KBM-7 (cell line): ENCODE data around the gene PRDM11.
A peak's percentile ranks its signal among the peaks of the same experiment; 100 is the strongest.

Experiments used
- DNase-seq: peaks from one replicate; pipeline ENCODE4 v3.0.0-alpha.2; 2015
- in situ Hi-C: fragments of 300-500 bp; cut with MboI; formaldehyde crosslinking; loops from 2 replicates; pipeline ENCODE4 v1.14.3; 2020; ENCODE audit warnings: low sequenced_read_pairs, low pct_unique_long_range_greater_than_20kb, mixed read lengths

PRDM11 gene

DNA sequence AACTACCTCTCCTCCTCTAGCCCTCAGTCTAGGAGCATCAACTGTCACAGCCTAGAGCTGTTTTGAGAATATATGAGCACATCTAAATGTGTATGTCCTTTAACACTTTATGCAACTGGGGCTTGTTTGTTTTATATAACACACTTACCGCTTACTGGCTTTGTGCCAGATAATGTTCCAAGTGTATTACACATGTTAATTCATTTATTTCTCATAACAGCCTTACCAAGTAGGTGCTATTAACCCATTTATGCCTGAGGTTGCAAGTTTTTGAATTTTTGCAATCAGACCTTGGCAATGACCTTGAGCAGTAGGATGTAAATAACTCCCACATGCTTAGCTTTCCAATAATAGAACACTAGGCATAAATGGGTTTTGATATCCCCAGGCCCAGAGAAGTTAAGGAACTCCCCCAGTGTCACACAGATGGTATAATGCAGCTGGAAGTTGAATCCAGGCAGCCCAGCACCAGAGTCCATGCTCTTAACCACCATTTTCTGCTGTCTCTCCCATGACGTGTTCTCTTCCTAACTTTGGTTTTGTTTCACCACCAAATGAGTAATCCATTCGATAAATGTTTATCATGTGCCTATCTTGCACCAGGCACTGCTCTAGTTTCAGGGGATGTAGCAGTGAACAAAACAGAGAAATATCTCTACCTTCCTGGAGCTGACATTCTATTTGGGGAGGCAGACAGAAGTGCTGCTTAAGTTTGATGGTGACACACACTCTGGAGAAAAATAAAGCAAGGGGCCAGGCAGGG, 23.1 kb downstream of the PRDM11 start:
- DNase-seq = no peak
- in situ Hi-C loops = no loop called here

GRCh38 chr11:45170484-45170883, 24.0 kb downstream of the PRDM11 start:
- in situ Hi-C loops = no loop called here
- DNase-seq = no peak

GRCh38 chr11:45171550-45171949, 25.1 kb downstream of the PRDM11 start:
- in situ Hi-C loops = no loop called here
- DNase-seq = no peak

DNA sequence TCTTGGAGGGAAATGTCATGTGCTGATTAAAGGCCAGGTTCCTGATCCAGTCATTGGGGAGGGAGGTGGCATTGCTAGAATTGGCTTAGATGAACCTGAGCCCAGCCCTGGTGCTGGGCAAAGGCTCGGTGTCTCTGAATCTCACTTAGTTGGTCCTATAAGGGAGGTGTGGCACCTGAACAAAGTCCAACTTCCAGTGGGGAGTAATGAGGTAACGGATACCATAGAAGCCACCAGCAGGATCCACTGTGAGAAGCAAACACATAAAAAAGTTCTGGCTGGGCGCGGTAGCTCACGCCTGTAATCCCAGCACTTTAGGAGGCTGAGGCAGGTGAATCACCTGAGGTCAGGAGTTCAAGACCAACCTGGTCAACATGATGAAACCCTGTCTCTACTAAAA, 26.6 kb downstream of the PRDM11 start:
- in situ Hi-C loops = no loop called here
- DNase-seq = no peak

DNA sequence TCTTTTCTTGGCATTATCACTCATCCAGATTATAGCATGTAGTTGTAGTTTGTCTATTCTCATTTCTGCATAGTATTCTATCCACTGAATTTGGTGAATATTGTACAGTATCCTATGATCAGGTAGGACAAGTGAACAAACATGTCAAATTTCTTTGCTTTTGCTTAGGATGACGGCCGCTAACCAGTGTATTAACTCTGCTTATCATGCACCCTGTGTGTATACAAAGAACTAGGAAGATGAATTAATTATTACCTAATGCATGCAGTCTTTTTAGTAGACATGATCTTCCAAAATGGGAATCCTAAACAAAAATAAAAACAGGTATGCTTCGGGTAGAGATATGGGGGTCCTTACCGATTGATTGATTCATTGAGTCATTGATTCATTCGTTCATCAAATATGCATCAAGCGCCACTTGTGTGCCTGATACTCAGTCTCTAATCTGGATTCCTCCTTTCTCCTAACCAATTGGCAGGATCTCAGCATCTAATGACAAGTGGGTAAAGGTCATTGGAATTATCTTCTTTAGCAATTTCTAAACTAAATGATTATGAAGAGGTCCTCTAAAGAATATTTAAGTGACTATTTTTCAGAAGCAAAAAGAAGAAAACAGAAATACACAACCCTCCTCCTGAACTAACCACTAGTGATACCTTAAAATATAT, 27.9 kb downstream of the PRDM11 start:
- DNase-seq = no peak
- in situ Hi-C loops = no loop called here

GRCh38 chr11:45174963-45175362, 28.5 kb downstream of the PRDM11 start:
- in situ Hi-C loops = no loop called here
- no peak for DNase-seq

DNA sequence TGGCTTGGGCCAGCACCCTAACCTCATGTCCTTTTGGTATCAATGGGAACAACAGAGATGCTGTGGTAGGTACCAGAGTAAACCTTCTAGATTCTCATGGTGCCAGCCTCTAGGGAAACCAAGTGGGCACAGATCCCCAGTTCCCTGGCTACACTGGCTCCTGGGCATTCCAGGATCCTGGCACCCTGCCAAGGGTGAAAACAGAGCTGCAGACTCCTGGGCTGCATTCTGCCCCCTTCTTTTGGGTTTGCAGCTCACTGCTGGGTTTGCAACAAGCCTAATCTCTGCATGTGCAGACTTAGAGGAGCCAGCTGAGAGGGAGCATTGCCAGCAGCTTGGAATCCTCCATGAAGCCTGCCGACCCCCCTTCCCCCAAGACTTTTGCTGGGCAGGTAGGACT, 30.6 kb downstream of the PRDM11 start:
- no peak for DNase-seq
- in situ Hi-C loops = no loop called here

GRCh38 chr11:45178223-45178622, 31.8 kb downstream of the PRDM11 start:
- in situ Hi-C loops = no loop called here
- DNase-seq = no peak

GRCh38 chr11:45178890-45179671, 32.6 kb downstream of the PRDM11 start:
- DNase-seq = no peak
- in situ Hi-C loops = no loop called here

DNA sequence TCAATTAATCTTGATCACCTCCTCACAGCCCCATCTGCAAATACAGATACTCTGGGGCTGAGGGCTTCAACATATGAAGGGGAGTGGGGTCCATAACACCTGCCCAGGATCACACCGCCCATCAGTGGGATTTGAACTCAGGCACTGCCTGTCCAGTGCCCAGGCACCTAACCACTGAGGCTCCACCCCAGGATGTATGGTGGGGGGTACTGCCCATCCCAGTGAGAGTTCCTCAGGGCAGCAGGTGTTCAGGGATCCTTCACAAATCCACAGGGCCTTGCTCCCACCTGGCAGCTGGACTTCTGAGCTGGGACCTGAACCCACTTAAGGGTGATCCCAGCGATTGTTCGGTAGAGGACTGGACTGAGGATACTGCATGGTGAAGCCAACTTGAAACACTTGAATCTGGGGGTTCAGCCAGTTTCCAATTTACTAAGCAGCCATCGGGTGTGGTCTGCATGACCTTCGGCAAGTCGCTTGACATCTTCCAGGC, 33.3 kb downstream of the PRDM11 start:
- in situ Hi-C loops = no loop called here
- DNase-seq = no peak

GRCh38 chr11:45180179-45180847, 33.9 kb downstream of the PRDM11 start:
- in situ Hi-C loops = no loop called here
- no peak for DNase-seq

GRCh38 chr11:45180848-45181192, 34.4 kb downstream of the PRDM11 start:
- in situ Hi-C loops = no loop called here
- DNase-seq = peak; percentile 57

- DNase-seq = no peak
- in situ Hi-C loops = no loop called here
Observed at GRCh38 chr11:45181193-45181888, 34.9 kb downstream of the PRDM11 start.

DNA sequence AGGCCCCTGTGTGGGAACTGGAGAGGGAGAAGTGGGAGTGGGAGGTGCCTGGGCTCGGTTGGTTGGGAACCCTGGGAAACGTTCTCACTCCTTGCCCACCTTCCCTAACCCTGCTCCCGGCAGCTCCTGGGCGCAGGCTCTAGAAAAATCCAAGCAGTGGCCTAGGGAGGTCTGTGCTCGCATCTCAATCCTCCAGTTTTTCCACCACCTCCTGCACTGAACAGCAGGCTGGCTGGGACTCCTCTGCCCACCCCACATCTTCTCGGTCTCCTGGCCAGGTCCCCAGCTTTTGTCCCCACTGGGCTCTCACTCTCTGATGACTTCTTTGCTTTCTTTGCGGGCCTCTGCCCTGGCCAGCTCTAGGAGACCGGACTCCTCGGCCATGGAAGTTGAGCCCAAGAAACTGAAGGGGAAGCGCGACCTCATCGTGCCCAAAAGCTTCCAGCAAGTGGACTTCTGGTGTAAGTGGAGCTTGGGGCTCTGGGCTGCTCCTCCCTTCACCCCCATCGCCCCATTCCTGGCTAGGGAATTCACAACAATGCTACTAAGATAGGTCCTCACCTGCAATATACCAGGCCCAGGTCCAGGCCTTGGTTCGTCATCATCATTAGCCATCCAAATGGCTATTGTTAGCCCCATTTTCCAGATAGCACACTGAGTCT, 35.6 kb downstream of the PRDM11 start:
- no peak for DNase-seq
- in situ Hi-C loops = no loop called here

GRCh38 chr11:45182902-45183301, 36.5 kb downstream of the PRDM11 start:
- in situ Hi-C loops = no loop called here
- no peak for DNase-seq

GRCh38 chr11:45184640-45185039, 38.2 kb downstream of the PRDM11 start:
- in situ Hi-C loops = no loop called here
- no peak for DNase-seq

DNA sequence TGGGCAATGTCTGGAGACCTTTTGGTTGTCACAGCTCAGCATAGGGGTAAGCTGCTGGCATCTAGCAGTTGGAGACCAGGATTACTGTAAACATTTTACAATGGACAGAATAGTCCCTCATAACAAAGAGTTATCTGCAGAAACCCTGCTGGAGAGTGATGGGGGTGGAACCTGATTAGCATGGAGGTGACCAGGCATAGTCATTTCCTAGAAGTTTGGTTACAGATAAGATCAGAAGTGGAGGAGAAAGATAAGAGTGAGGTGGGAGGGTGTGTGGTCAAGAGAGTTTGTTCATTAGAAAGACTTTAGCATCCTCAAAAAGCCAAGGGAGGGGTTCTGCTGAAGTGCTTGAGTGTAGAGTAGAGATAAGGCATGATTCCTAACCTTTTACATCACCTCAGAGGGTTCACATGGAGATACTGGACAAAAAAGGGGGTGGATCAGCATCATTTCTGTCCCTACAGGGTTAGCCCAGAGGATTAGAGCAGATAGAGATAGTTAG, 38.8 kb downstream of the PRDM11 start:
- in situ Hi-C loops = no loop called here
- DNase-seq = peak; percentile 94

DNA sequence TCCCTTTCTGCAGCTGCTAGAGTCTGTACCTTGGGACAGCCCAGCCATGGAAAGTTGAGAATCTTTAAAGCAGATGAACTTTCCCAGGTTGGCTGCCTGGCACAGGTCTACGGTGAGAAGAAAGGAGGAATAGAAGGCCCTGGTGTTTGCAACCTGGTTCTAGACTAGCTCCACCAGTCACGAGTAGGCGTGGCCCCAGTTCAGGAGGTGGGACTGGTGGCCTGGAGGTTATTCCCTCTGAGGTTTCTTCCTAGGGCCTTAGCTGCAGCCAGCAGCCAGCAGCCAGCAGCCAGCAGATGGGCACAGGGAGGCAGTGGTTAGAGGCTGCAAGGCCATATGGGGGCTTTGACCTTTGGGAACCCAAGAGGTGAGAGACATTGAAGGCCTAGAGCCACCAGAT, 40.9 kb downstream of the PRDM11 start:
- DNase-seq = no peak
- in situ Hi-C loops = no loop called here
